ENCODE results near the gene MBNL1.

DNA sequence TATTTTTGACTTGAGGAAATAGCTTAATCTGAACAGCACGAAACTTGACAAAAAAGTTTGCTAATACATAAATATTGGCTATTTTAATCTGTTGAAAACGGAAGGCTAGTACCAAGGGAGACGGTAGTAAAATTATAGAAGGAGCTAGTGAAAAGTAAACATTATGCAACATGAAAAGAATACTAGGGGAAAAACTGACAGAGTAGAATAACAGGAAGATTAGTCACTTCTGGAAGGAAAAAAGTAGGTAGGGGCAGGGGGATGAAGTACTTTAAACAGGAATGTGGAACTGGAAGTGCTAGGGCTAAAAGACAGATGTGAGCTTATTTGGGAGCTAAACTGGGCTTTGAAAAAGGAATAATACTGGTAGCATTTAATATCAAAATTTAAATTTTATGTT is 60.1 kb downstream of the MBNL1 start:
- no peak for TF ChIP-seq POLR2A (IDR thresholded peaks at IDR 0.05; ENCODE audit: low read length)
- no peak for TF ChIP-seq GATA1 (IDR thresholded peaks at IDR 0.05; ENCODE audit: low read depth, low read length)

All from erythroblast (primary cell).